GM19397 (cell line): ENCODE measurements around the gene RIMBP2.

ENCODE experiments used
- ATAC-seq: cut with Tn5 transposase; IDR thresholded peaks from one replicate; pipeline ENCODE4 v1.9.1; 2021; ENCODE audit warnings: mild to moderate bottlenecking, moderate library complexity; ENCODE audit not compliant: unreplicated experiment

RIMBP2 gene

DNA sequence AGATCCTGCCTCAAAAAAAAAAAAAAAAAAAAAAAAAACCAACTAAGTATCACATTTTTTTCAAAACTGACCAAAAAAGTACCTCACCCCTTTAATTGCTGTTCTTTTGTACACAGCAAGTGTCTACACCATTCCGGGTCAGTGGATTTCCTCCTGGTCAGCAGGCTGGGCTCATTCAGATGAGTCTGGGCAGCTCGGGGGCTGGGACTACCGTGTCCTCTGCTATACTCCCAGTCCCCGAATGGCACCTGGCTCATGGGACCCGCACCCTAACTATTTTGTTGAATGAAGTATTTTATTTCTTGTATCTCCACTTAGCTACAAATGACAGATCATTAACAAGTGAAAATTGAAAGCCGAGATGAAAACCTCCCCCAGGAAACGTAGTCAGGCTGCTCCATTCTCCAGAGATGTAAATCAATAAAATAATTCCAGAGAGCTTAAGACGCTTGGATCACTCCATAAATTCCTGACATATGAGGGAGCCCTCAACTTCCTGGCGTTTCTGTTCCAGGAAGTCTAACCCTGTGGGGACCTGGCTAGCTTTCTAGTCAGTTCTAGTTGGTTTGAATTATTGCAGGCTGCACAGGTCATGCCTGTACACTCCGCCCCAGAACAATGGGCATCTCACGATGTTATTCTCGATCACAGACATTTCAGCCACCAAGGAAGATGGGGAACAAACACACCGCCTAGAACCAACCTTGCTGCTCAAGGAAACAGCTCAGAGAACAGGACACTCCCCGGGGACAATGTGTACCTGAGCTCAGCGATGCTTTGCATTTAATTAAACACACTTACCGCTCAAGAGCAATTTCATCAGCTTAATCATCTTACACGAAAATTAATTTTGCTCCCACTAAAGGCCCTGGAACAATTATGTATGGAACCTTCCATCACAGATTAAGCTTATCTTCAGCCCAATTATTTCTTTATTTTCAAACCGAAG lies 76.3 kb downstream of the RIMBP2 start:
- ATAC-seq, result no peak

DNA sequence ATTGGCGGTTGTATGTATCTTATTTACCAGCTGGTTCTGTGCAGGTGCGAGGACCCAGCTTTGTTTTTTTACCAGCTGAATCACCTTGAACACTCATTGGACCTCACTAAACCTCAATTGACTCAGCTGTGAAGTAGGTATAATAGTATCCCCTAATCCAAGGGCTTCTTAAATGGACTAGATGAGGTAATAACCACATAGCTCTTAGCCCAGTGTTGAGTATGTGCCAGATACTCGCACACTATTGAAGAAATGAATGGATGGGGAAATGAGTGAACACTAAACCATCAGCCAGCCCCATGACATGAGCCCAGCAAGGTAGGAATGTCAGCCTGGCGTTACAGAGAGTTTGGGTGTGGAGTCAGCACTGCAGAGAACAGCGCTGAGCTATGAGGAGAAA lies 79.7 kb downstream of the RIMBP2 start:
- ATAC-seq, result no peak

DNA sequence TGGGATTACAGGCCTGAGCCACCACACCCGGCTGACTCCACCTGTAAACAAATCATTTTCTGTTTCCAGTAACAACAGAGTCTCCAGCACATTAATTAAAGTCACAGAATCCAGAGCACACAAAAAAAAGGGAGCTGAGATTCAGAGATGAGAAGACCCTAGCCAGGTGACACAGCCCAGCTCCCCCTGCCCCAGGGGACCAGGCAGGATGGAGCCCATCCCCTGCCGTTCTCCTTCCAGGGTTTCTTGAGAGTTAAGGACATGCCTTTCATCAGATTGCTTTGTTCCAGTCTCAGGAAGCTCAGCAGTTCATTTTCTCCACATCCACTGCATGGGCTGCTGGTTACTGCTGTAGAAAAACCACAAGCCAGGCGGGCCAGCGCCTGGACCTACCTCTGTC lies 81.2 kb downstream of the RIMBP2 start:
- no peak for ATAC-seq

DNA sequence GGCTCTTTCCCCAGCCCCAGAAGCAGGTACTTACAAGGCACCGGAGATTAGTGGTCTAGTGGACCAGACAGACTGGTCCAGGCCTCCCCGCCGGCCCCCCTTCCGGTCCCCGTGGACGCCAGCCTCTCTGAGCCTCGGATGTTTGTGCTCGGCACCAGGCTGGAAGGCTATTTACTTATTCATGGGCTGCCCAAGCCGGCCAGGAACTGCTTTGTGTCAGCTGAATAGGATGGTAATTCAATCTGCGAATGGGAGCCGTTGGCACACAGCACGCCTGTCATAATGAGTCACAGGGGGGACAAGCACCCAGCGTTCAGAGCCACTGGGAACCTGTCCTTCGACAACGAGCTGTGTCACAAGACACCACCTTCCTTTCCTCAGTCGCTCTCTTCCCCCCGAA lies 82.3 kb downstream of the RIMBP2 start:
- no peak for ATAC-seq

DNA sequence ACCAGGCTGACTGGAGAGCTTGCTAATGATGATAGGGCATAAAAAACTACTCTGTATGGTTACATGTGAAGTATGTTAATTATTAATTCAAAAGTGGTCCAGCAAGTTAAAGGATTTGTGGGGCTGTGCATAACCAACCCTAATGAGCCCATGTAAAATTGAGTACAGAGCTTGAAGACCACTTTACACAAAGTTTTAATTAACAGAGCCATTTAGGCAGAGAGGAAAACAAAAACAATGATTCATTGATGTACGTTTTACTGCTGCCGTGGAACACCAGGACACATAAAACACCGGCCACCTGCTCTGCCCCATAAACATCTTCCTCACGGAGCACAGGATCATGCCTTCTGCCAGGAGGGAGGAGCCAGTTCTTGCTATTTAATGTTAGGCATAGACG lies 83.5 kb downstream of the RIMBP2 start:
- no peak for ATAC-seq

DNA sequence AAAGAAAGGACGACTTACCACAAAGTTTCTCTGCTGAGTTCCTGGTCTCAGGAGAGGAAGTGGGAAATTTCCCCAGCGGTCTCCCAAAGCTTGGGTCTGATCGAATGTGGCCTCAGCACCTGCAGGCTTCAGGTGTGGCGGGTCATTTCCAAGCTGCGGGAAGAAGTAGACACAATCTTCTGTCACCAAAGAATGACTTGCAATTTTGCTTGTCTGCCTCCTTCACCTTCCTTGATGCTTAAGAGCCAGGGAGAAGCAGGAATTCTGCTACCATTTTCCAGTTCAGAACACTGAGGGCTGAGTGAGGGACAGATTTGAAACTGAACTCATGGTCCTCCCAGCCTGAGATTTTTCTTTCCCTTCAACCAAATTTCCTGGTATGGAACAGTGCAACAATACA lies 87.8 kb downstream of the RIMBP2 start:
- no peak for ATAC-seq

DNA sequence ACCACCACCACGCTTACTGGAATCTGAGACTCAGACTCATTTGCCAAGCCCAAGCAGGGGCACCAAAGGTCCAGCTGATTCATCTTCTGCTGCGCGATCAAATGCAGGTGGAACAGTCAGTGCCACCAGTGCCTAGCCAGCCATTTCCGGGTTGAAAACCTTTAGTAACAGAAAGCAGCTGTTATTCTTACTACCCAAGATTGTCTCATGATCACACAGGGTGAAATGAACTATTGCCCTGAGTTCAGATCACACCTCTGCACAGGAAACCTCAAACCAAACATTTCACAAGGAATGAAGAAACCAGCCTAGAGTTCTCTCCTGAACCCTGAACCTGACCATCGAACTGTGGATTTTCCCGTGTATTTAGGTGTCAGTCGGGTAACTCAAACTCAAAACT lies 88.9 kb downstream of the RIMBP2 start:
- ATAC-seq, result no peak

DNA sequence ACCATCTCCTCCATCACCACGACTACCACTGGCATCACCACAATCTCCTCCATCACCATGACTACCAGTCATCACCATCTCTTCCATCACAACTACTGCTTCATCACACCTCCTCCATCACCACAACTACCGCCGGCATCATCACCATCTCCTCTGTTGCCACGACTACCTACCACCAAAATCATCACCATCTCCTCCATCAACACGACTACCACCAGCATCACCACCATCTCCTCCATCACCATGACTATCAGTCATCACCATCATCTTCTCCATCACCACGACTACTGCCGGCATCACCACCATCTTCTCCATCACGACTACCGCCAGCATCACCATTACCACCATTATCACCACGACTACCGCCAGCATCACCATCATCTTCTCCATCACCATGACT lies 89.5 kb downstream of the RIMBP2 start:
- no peak for ATAC-seq

DNA sequence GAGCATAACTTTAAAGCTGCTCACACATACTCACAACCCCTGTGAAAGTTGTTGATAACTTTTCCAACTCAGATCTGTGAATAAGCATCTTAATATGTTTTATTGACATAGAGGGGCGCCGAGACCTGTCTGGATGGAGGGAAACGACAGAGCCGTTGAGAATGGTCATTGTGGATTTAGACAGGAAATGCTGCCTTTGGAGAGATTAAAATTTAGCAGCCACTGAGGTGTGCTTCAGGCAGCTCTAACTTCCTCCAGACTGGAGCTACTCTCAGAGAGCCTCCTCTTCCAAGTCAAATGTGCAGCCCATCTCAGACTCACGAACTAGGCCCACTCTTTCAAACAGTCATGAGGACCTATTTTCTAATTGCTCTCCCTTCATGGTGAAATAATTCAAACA lies 90.9 kb downstream of the RIMBP2 start:
- no peak for ATAC-seq

DNA sequence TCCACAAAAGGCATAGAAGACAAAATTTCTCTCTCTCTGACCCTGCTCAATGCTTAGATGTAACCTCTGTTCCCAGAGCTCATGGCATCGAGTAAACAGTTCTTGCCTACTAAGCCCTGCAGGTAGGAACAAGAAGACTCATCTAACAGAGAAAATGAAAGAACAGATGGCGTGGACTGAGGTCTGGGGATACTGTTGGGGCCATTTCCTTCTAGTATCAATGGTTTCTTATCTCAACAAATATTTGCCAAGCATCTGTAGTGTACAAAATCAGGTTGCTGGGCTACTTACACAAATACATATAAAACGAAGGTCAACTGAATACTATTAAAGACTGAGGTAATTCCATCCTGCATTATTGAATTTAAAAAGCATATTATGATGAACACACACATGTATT lies 93.3 kb downstream of the RIMBP2 start:
- ATAC-seq, result no peak

DNA sequence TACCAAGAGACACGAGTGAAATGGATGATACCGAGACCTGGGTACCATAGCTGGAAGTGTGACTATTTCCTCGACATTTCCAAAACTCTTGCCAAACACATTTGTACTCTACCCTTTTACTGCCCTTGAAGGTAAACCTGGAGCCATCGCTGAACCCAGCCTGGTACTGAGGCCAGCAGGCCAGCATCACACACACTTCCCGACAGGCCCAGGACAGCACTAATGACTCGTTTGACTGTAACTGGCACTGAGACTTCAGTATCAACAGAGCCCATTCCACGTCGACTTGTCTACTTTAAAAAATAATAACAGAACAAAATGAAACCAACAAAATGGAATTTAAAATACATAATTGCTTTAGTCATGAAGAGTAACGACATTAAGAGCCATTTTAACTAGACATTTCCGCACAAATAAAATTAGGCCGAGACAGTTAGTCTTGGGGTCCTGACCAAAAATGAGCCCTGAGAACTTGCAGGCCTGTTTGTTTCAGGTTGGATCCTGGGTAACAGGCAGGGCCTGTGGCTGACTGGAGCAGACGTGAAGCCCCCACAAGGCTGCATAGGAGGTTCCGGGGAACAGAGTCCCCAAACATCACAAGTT lies 94.3 kb downstream of the RIMBP2 start:
- ATAC-seq, result no peak

DNA sequence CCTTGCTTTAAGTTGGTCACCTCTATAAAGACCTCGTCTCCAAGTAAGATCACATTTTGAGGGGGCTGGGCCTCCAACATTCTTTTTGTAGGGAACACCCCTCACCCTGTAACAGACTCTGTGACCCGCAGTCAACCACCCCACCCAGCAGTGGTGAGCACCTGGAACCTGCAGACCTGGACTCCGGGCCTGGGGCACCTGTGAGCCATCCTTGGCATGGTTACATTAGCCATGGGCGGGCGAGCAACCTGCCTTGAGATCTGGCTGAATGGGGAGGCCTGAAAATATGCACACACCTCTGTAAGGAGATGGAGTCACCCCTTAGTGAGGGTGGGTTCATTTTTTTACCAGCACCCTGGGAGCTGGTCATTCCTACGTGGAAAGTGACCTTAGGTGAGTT lies 95.3 kb downstream of the RIMBP2 start:
- no peak for ATAC-seq

DNA sequence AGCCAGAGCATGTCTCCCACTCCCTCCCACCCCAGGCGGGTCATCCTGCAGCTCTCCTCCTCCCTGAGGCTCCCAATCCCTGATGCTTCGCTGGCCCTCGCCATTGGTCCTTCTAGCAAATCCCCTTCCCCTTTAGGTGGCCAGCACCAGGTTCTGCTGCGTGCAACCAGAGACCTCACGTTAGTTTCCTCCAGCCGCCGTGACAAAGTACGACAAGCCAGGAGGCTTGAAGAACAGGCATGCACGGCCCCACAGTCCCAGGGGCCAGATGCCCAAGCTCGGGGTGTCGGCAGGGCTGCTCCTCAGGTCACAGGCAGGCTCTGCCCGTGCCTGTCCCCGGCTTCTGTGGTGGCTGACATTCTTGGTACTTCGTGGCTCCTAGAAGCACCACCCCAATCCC lies 95.8 kb downstream of the RIMBP2 start:
- no peak for ATAC-seq

DNA sequence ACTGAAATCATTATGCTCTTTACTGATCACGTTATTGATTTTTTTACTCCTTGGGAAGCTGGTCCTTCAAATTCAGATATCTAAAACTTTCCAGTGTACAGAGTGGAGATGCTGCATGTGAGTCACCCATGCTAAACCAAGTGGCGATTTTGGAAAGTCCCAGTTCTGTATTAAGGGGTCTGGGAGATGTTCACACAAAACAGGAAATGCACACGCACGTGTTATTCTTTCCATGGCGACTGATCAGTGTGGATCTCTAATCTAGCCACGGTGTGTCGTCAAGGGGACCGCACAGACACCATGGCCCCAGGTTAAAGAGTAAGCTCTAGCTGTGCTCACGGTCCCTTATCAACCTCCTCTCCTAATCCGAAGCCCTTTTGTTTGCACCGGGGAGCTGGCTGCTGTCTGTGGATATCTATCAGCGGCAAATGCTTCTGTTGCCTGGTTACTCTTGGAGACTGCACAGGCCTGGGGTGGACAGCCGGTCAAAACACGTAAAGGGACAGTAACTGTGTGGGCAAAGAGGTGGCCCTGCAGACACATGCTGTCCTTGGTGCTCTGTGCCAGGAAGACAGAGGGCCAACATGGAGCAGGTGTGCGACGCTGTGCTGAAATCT lies 96.6 kb downstream of the RIMBP2 start:
- ATAC-seq, result no peak

DNA sequence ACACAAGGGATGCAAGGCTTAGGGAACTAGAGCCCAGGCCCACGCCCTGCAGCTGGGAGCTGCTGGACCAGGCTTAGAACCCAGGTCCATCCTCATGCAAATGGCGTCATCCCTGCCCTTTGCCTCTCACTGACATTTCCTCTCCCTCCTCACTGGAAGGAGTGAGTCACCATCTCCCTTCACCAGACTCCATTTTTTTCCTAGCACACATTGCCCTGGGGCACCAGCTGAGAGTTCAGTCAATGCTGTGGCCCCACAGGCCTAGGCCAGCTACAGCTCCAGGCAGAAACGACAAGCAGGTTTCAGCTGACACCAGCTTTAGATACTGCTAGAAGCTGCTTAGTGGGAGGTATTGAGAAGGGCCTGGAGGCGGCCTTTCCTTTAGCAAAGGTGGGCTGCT lies 98.9 kb downstream of the RIMBP2 start:
- ATAC-seq, result no peak

DNA sequence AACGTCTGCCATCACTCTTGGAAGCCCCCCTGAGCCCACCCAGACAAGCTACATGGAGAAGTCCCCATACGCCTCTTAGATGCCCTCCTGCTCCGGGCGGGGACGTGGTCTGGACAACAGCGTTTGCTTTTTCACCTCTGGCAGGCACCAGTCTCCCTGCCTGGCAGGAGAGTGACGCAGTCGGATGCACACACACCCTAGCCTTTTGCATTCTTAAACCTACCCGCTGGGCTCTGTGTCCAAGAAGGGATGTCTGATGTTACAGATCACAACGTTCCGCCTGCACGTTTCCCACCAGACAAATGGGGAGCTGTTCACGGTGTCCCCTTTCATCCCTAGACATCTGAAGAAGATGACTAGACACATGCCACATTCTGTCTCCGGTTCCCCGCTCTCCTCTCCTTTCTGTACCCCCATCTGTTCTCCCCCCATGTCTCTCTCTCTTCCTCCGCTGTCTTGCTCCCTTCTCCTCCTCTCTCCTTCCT lies 100.2 kb downstream of the RIMBP2 start:
- no peak for ATAC-seq

DNA sequence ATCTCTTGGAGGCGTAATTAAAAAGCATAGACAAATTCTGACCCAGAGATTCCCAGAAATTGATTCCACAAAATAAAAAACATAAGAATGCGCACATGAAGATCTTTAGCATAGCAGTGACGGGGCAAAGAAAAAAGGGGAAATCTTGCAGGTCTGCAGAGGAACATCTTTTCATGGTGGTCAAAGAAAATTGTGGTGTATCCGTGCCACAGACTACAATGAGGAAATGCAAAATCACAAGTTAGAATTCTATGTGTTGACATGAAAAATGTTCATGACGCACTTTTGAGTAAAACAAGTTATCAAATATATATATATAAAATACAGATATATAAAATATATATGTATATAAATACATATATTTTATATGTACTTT lies 101.6 kb downstream of the RIMBP2 start:
- no peak for ATAC-seq

DNA sequence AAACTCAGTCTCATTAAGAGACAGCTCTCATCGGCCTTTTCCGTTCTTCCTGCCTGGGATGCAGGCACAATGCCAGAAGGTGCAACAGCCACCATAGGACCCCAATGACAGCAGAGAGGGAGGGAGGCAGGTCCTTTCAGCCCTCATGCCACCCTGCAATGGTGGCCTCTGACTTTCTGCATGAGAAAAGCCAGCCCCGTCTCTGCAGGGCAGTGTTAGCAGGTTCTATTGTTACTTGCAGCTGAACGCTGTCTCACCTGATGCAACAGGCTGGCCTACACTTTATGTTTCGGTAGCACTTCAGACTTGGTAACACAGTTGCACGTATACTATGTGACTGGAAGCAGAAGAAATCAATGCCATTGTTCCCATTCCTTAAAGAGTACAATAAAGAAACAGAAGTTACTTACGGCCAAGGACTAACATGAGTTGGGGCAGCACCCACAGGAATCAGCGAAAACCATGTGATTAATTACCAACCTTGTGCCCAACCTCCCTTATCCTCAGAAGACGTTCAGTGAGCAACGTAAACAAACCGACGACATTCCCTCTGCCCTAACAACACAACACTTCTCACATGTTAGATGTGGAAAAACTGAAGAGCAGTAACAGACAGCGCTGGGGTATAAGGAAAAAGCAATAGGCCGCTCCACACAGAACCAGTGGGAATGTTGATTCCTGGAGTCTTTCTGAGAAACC lies 102.1 kb downstream of the RIMBP2 start:
- ATAC-seq, result no peak

DNA sequence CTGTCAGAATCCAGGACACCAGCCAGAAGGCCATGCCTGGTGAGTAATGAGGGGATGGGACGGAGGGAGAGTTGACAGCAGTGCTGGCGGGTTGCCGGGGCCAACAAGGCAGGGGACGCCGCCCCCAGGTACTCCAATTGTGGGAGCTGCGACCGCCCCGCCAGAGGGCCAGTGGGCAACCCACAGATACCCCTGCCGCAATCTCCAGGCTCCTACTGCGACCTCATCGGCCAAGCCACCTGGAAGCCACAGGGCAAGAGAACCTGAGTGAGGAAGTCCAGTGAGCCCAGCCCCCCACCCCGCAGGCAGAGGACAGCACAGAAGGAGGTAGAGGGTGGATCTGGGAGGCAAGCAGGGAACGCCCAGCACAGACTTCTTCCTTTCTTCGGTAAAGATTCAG lies 103.0 kb downstream of the RIMBP2 start:
- ATAC-seq, result no peak

DNA sequence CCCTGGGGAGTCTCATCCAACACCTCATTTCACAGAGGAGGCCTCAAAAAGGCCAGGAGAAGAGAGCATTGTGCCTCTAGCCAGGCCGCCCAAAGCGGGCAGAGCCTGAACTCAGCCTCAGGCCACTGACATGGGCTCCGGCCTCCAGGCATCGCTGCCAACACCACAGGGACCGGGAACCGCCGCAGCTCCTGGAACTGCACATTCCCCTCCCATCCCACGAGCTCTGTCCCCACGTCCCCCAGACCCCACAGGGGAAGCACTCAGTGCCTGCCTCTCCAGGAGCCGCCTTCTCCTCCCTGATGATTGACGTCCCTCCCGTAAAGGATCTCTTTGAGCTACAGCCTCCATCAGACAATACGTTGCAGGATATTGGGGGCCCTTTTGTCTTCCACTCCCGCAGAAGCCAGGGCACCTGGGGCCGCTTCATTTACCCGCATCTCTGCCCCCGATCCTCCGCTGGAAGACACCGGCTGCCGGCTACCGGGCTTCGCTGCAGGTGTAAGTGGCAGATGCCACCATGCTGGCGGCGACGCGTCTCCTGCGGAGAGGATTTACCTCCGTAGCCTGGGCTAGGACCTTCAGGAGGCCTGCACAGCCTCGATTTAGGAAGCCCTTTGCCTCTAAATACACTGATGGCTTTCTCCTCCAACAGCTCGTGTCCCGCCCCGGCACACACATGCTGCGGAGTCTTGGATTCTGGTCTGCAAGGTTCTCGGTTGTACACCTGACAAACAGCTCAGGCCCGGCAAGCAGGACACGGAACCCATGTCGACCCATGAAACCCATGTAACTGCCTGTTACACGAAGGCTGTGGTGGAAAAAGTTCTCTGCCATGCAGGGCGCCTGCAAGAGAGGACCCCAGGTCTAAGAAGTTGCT lies 104.8 kb downstream of the RIMBP2 start:
- ATAC-seq, result no peak
